Loucy (cell line): Measurements from ENCODE around the gene S100A13.

Source experiments
- H2AFZ ChIP-seq: fragments of 200-600 bp; sonication (generic); 2 replicates; pipeline ENCODE4 v1.6.0; 2016; ENCODE audit warnings: antibody characterized with exemption, mild to moderate bottlenecking, low read length, moderate library complexity
- H3F3A ChIP-seq: fragments of 200-600 bp; 2 replicates; pipeline ENCODE4 v1.6.0; 2016; ENCODE audit warnings: antibody characterized with exemption, low read depth, mild to moderate bottlenecking
- H3K27me3 ChIP-seq: fragments of 200-600 bp; sonication (generic); 2 replicates; pipeline ENCODE4 v1.6.1; 2014; ENCODE audit warnings: low read length, mild to moderate bottlenecking; ENCODE audit not compliant: insufficient read depth, poor library complexity, severe bottlenecking
- H3K36me3 ChIP-seq: fragments of 200-600 bp; sonication (generic); 2 replicates; pipeline ENCODE4 v1.6.1; 2016; ENCODE audit warnings: low read length; ENCODE audit not compliant: insufficient read depth
- H3K4me1 ChIP-seq: fragments of 200-600 bp; sonication (generic); 2 replicates; pipeline ENCODE4 v1.5.1; 2014; ENCODE audit warnings: low read length, mild to moderate bottlenecking; ENCODE audit not compliant: insufficient read depth, poor library complexity, severe bottlenecking
- H3K4me2 ChIP-seq: fragments of 200-600 bp; sonication (generic); 2 replicates; pipeline ENCODE4 v1.6.0; 2014; ENCODE audit warnings: antibody characterized with exemption, low read length, low read depth, mild to moderate bottlenecking; ENCODE audit not compliant: poor library complexity, severe bottlenecking
- H3K4me3 ChIP-seq: fragments of 200-600 bp; sonication (generic); 2 replicates; pipeline ENCODE4 v1.5.1; 2014; ENCODE audit warnings: low read length, mild to moderate bottlenecking, mixed read lengths; ENCODE audit not compliant: poor library complexity, severe bottlenecking
- H3K79me2 ChIP-seq: fragments of 200-600 bp; sonication (generic); 2 replicates; pipeline ENCODE4 v1.6.1; 2014; ENCODE audit warnings: low read length; ENCODE audit not compliant: insufficient read depth
- H3K9ac ChIP-seq: fragments of 200-600 bp; sonication (generic); 2 replicates; pipeline ENCODE4 v1.6.0; 2014; ENCODE audit warnings: mild to moderate bottlenecking, low read depth, low read length, moderate library complexity; ENCODE audit not compliant: poor library complexity, severe bottlenecking
- H3K9me2 ChIP-seq: fragments of 200-600 bp; sonication (generic); replicated peaks from 2 replicates; pipeline ENCODE4 v1.6.1; 2016; ENCODE audit warnings: low read depth, low read length, mixed read lengths
- H3K9me3 ChIP-seq: fragments of 200-600 bp; sonication (generic); 2 replicates; pipeline ENCODE4 v1.6.1; 2014; ENCODE audit warnings: mild to moderate bottlenecking, antibody characterized with exemption, low read length, low read depth; ENCODE audit not compliant: insufficient read depth
- H4K20me1 ChIP-seq: fragments of 200-600 bp; sonication (generic); 2 replicates; pipeline ENCODE4 v1.6.0; 2014; ENCODE audit warnings: antibody characterized with exemption, low read length, mild to moderate bottlenecking; ENCODE audit not compliant: insufficient read depth, poor library complexity, severe bottlenecking
- CTCF ChIP-seq: fragments of 200-600 bp; sonication (generic); conservative IDR thresholded peaks from 2 replicates; pipeline ENCODE4 v1.5.1; 2014; ENCODE audit warnings: mild to moderate bottlenecking, antibody characterized with exemption, low read length
- EZH2phosphoT487 ChIP-seq: fragments of 200-600 bp; IDR thresholded peaks from 2 replicates; pipeline ENCODE4 v1.6.1; 2018; ENCODE audit warnings: antibody characterized with exemption, mild to moderate bottlenecking, moderate library complexity, borderline replicate concordance

The S100A13 gene

GRCh38 chr1:153616917-153617311, 10.4 kb downstream of the S100A13 start:
- no peak overlapping the region for H2AFZ ChIP-seq
- no peak overlapping the region for H3K4me2 ChIP-seq
- no peaks in the 10 kb centered on the region for H3K36me3 ChIP-seq
- no peaks in the 10 kb centered on the region for H3F3A ChIP-seq
- H3K79me2 ChIP-seq: no peaks in the 10 kb centered on the region
- no peaks in the 10 kb centered on the region for H4K20me1 ChIP-seq
- H3K9ac ChIP-seq: no peak overlapping the region
- no peaks in the 10 kb centered on the region for H3K9me2 ChIP-seq
- H3K4me1 ChIP-seq: peaks cover 4% of the 10 kb centered on the region
- TF ChIP-seq EZH2phosphoT487: no peak
- TF ChIP-seq CTCF: no peak
- H3K27me3 ChIP-seq: no peaks in the 10 kb centered on the region
- no peak overlapping the region for H3K4me3 ChIP-seq
- no peaks in the 10 kb centered on the region for H3K9me3 ChIP-seq

GRCh38 chr1:153616144-153616916, 11.0 kb downstream of the S100A13 start, which contains the start of gene S100A14:
S100A14 (minus strand) TSS chr1:153616325; CDS start chr1:153615858, 467 bp downstream.
- Histone ChIP-seq H3K27me3 (no peaks in the 10 kb centered on the region), H4K20me1 (no peaks in the 10 kb centered on the region), H3K9ac (no peak within 1 kb of the TSS), H3K36me3 (no peaks in the 10 kb centered on the region), H3K9me3 (no peaks in the 10 kb centered on the region), H3K4me1 (peaks cover 4% of the 10 kb centered on the region), H3K79me2 (no peaks in the 10 kb centered on the region), H3K9me2 (no peaks in the 10 kb centered on the region), H3K4me3 (no peak within 1 kb of the TSS), H2AFZ (0 out of 2 replicates have a peak within 1 kb of the TSS, but pooled peaks have one; percentile 20), H3F3A (no peaks in the 10 kb centered on the region), H3K4me2 (no peak within 1 kb of the TSS)
- TF ChIP-seq CTCF (no peak), EZH2phosphoT487 (no peak)

GRCh38 chr1:153615406-153615805, 11.9 kb downstream of the S100A13 start:
- Histone ChIP-seq H3K4me3 (no peak overlapping the region), H3K4me1 (peaks cover 4% of the 10 kb centered on the region)

More at GRCh38 chr1:153615406-153615805, 11.9 kb downstream of the S100A13 start:
- Histone ChIP-seq H3K9me3 (no peaks in the 10 kb centered on the region), H3K9me2 (no peaks in the 10 kb centered on the region), H3K36me3 (no peaks in the 10 kb centered on the region), H3K9ac (no peak overlapping the region), H4K20me1 (no peaks in the 10 kb centered on the region), H3K4me2 (no peak overlapping the region), H2AFZ (no peak overlapping the region), H3K79me2 (no peaks in the 10 kb centered on the region), H3F3A (no peaks in the 10 kb centered on the region), H3K27me3 (no peaks in the 10 kb centered on the region)
- no peak for TF ChIP-seq EZH2phosphoT487
- TF ChIP-seq CTCF: no peak
